HG02588 (cell line): Measurements from ENCODE around the gene PRSS37.
A peak's percentile ranks its signal among the peaks of the same experiment; 100 is the strongest.
"Not testable (repeated sequence)": the region's sequence is repeated elsewhere in the genome, so short reads cannot be mapped to it uniquely, and the experiment has no call there.

Source experiments
- ATAC-seq: cut with Tn5 transposase; IDR thresholded peaks from one replicate; pipeline ENCODE4 v1.9.1; 2021; ENCODE audit warnings: mild to moderate bottlenecking, moderate library complexity; ENCODE audit not compliant: unreplicated experiment

PRSS37 gene

DNA sequence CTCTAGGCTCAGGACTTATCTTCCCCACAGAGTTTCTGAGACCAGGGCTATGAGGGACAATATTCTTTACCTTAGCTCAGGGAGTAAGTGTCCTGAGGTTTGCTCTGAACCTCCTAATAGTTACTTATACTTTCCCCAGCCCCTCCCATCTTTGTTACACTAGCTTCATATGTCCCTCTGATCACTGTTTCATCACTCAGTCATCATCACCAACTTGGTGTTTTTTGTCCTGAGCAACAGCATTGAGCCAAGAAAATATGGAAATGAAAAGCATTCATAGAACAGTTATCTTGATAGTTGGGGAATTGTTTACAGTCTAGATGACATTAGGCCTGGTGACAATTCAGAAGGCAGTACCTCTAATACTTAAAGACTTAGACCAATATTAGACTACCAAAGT lies at the start of gene PRSS37:
TSS of gene PRSS37 (minus strand) at position 101 of the 400 bp plus-strand sequence. CDS start 436 bp downstream, outside the sequence.
- ATAC-seq, result no peak

DNA sequence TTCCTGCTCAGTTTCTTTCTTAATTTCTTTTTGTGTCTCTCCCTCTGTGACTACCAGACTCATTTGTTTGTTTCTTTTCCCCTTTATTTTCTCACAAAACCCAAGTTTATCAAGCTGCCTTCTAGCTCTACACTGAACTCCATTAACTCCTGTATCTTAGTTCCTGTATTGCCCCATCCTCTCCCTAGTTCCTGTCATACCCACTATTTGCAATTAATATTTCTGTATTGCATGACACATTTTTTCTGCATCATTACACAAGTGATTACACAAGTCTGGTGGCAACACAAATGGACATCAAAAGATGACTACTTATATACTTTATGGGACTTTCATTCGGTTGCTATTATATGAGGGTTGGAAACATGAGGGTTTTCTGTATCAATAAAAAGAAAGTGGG lies 48.0 kb upstream of the PRSS37 start:
- no peak for ATAC-seq

- ATAC-seq, result peak; percentile 65
Observed at GRCh38 chr7:141884539-141885225, 43.4 kb upstream of the PRSS37 start.

DNA sequence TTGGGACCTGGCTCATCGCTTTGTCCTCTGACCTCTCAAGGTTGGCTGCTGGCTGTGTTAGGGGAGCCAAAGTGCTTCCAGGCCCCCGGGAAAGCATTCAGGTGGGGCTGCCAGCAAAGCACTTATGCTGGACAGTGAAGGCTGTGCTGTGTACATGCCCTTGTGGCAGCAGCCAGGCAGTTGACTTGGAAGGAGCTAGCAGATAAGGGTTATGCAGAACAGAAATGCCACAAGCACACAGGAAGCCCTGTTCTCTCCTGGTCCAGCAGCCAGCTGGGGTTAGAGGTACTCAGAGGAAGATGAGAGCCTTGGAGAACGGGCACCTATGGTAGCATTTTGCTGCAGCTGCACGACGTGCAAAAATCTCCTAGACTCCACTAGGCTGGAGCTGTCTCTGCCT lies 39.7 kb upstream of the PRSS37 start:
- ATAC-seq, result no peak

- no peak for ATAC-seq
Observed at GRCh38 chr7:141877365-141877764, 36.1 kb upstream of the PRSS37 start.

GRCh38 chr7:141876371-141876770 lies 35.1 kb upstream of the PRSS37 start:
- ATAC-seq, result no peak

DNA sequence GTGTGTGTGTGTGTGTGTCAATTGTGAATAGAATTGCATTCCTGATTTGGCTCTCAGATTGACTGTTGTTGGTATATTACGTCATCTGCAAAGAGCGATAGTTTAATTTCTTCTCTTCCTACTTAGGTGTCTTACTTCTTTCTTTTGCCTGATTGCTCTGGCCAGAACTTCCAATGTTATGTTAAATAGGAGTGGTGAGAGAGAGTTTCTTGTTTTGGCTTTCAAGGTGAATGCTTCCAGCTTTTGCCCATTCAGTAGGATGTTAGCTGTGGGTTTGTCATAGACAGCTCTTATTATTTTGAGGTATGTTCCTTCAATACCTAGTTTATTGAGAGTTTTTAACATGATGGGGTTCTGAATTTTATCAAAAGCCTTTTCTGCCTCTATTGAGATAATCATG lies 34.2 kb upstream of the PRSS37 start:
- no peak for ATAC-seq

DNA sequence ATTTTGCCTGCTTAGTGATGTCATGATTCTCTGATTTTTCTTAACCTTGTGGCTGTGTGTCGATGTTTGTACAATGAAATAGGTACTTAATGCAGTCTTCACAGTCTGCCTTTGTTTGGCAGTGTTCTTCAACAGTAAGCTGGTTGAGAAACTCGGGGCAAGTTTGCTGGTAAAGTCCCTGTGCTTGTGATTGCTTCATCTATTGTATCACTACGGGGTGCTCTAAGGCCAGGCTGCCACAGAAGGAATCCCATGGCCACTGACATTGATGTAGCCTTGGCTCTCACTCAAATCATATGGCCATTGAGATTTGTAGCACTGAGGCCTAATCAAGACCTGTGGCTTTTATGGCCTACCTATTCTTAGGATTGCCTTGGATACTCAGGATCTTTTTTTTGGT lies 33.5 kb upstream of the PRSS37 start:
- no peak for ATAC-seq

DNA sequence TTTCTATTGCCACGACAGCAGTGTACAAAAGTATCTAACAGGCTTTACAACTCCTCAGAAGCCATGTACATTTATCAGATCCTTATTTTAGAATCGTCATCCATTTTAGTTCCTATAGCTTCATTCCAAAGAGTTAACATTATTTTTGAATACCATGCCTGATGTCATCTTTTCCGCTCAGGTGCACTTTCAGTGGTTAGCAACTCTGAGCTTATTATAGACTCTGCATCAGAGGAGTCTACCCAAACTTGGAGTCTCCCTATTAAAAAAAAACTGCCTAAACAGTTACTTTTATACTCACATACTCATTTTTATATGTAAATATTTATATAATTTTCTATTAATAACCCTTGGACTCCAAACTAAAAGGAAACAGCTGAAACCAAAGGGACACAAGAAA lies 31.6 kb upstream of the PRSS37 start:
- ATAC-seq, result no peak

GRCh38 chr7:141866974-141867373 lies 25.7 kb upstream of the PRSS37 start:
- no peak for ATAC-seq

DNA sequence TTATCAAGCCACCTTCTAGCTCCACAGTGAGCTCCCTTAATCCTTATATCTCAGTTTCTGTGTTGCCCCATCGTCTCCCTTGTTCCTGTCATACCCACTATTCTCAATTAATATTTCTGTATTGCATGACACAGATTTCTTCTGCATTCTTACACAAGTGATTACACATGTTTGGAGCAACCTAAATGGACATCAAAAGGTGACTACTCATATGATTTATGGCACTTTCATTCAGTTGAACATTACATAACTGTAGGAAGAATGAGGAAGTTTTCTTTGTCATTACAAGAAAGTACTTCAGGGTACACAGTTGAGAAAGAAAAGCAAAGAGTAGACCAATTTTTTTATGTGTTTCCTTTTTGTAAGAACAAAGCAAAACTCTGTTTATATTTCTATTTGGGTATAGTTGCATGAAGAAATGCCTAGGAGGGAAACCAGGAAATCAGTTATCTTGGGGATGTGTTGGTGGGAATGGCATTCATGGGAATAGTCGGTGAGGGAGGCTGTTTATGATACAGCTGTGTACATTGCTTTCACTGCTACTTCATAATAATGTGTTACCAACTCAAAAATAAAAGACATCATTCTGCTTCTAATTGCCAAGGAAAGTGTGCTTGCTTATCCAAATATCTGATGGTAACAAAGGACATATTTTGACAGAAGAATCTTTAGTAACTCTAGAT lies 23.6 kb upstream of the PRSS37 start:
- no peak for ATAC-seq

DNA sequence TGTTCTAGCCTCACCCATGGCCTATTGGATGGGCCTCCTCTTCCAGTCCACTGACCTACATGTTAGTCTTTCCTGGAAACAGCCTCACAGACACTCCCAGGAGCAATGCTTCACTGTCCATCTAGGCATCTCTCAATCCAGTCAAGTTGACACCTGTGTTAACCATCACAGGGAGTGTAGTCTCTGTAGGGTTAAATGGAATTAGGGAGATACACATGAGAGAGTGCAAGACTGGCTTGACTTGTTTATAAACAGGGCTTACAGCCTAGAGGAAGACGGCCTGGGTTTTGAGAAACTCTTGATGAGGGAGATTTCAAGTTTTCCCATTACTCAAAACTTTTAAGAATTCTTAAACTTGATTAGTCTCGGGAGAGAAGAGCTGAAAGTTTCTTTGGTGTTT lies 18.9 kb upstream of the PRSS37 start:
- no peak for ATAC-seq

GRCh38 chr7:141847996-141848395 lies 6.7 kb upstream of the PRSS37 start:
- no peak for ATAC-seq

- ATAC-seq, result no peak
Observed at GRCh38 chr7:141844256-141844655, 3.0 kb upstream of the PRSS37 start.

DNA sequence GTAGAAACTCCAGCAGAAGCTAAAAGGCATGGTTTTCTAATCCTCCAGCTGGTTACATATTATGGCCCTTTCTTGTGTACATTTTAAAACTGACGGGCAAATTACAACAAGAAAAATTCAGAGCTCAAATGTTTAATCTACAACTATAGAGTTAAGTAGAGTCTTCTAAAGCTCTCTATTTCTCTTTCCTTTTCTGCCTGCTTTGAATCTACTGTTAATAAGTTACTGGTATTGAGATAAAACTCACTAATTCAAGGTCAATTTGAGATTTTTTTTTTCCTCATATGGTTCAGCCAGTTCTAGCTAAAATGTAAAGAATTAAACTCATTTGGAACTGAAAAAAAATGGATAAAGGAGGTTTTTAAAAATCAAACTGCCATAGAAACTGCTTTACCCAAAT lies 1.6 kb upstream of the PRSS37 start:
- no peak for ATAC-seq

GRCh38 chr7:141840708-141841107 lies 577 bp downstream of the PRSS37 start:
- ATAC-seq, result no peak

GRCh38 chr7:141839256-141839655 lies 2.0 kb downstream of the PRSS37 start:
- no peak for ATAC-seq

DNA sequence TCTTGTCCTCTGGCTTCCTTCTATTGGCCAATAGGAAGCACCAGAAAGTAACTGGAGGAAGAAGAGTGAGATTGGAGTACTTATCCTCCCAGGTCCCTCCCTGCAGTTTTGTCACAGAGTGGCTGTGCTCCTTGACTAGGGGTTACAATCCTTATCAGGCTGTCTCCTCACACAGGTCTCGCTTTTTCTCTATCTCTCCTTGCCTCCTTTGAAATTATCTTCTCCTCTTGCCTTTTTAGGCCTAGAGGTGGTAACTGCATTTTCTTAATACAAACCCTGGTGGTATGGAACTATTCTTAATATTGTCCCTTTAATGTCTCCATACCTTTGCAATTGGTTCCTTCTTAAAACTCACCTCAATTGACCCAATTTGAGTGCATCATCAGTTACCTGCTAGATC lies 2.7 kb downstream of the PRSS37 start:
- ATAC-seq, result no peak

GRCh38 chr7:141837683-141838082 lies 3.6 kb downstream of the PRSS37 start:
- ATAC-seq, result no peak

GRCh38 chr7:141822432-141822831 lies 18.9 kb downstream of the PRSS37 start:
- not testable (repeated sequence) for ATAC-seq

DNA sequence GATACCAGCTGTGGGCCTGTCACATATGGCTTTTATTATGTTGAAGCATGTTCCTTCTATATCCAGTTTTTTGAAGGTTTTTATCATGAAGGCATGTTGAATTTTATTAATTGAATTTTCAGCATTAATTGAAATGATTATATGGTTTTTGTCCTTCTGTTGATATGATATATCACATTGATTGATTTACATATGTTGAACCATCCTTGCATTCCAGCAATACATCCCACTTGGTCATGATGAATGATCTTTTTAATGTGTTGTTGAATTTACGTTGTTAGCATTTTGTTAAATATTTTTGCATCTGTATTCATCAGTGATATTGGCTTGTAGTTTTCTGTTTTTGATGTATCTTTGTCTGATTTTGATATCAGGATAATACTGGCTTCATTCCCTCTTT lies 21.2 kb downstream of the PRSS37 start:
- ATAC-seq, result no peak

DNA sequence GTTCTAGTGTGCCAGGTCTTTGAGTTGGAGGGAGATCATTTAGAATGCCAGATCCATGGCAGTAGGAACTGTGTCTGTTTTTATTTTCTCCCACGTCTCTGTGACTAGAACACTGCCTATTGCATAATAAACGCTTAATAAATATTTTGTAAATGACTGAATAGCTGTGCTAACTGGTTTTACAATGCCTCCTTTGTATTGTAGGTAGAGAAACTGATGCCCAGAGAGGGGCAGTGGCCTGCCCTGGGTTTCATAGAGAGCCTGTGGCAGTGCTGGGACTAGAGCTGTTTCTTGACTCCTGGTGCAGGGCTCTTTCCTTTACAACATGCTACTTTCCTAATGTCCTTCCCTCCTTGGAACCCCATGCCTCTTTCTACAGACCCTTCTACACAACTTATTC lies 48.8 kb downstream of the PRSS37 start:
- ATAC-seq, result no peak

DNA sequence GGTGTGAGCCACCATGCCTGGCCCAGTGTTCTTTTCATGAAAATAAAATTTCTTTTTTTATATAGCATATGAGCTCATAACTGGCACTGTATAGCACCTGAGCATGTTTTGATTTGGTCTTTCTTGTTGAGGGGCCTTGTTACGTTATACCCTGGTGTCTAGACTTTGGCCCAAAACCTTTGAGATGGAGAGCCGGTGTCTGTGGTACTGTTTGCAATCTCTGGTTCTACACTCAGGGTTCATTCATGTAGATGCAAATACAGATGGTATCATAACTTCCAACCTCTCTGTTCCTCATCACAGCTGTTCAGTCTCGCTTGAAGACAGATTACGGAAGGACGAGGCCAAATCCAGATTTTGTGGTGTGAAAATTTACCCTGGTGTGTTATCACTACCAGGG lies 51.4 kb downstream of the PRSS37 start, which contains the start of gene TAS2R5:
TSS of gene TAS2R5 (plus strand) at position 301 of the 400 bp plus-strand sequence. CDS start 145 bp downstream, outside the sequence.
- ATAC-seq, result no peak
